ENCODE results near the gene NDUFA7. TPM values are rescaled to one million over a fixed set of nuclear protein-coding genes. Genes with fewer than 3 reads are reported as not detected.
"Not testable (repeated sequence)": the region's sequence is repeated elsewhere in the genome, so short reads cannot be mapped to it uniquely, and the experiment has no call there.

The NDUFA7 gene
- total RNA-seq, 1 donor from 2014 or later, result 77.9 TPM

DNA sequence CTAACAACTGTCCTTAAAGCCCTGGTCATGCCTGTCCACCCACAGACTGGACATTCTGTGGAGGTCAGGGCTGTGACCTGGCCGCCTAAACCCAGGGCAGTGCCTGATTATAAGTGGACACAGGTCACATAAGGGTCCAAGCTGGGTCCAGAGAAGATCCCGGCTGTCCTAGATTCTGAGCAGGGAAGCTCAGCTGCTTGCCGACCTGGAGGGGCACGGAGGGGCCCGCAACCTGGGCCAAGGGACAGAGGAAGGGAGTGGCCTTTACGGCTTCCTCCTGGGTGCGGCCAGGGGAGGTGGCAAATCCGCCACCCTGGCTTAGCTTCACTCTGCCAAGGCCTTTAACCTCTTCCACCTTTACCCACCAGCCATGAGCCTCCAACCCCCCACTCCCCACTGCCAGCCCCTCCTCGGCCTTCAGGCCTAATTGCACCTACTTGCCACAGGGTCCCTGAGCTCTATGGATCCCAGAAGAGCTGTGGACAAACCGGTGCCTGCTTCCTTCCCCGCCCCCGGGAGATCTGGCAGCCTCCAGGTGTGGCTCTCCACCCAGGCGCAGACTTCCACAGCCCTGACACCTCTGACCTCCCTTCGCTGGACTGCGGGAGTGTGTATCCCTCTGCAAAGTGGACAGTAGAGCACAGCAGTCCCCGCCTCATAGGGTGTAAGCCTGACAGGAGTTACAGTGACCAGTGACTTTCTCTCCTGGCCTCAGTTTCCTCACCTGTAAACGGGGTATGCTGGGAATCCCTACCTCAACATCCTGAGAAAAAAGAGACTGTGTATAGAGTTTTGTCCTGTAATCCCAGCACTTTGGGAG is 14.7 kb downstream of the NDUFA7 start:
- no peak for DNase-seq (ENCODE audit: low read depth)
- TF ChIP-seq, protein P1, sequence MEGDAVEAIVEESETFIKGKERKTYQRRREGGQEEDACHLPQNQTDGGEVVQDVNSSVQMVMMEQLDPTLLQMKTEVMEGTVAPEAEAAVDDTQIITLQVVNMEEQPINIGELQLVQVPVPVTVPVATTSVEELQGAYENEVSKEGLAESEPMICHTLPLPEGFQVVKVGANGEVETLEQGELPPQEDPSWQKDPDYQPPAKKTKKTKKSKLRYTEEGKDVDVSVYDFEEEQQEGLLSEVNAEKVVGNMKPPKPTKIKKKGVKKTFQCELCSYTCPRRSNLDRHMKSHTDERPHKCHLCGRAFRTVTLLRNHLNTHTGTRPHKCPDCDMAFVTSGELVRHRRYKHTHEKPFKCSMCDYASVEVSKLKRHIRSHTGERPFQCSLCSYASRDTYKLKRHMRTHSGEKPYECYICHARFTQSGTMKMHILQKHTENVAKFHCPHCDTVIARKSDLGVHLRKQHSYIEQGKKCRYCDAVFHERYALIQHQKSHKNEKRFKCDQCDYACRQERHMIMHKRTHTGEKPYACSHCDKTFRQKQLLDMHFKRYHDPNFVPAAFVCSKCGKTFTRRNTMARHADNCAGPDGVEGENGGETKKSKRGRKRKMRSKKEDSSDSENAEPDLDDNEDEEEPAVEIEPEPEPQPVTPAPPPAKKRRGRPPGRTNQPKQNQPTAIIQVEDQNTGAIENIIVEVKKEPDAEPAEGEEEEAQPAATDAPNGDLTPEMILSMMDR (conservative IDR thresholded peaks at IDR 0.05; ENCODE audit: low read depth, low read length), result no peak
- no peak overlapping the region for H3K4me3 ChIP-seq (ENCODE audit: low read depth, low read length)

DNA sequence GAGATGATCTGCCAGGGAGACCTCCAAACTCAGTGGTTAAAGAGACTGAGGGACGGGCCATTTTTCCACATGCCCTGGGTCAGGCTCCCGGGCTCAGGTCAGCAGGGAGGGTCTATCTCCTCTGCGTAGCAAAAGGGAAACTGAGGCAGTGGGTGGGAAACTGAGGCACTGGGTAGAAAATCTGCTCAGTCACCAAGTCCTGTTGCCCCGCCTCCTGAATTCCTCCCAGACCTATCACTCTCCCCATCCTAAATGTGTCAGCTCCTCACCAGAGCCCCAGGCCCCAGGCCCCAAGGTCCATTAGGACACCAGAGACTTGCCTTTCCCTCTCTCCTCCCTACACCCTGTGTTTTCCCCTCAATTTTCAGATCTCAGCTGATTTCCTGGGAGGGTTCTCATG is 15.4 kb downstream of the NDUFA7 start:
- DNase-seq (ENCODE audit: low read depth), result no peak
- H3K4me3 ChIP-seq (ENCODE audit: low read depth, low read length), result no peak overlapping the region
- TF ChIP-seq, protein P1 (conservative IDR thresholded peaks at IDR 0.05; ENCODE audit: low read depth, low read length), result no peak

DNA sequence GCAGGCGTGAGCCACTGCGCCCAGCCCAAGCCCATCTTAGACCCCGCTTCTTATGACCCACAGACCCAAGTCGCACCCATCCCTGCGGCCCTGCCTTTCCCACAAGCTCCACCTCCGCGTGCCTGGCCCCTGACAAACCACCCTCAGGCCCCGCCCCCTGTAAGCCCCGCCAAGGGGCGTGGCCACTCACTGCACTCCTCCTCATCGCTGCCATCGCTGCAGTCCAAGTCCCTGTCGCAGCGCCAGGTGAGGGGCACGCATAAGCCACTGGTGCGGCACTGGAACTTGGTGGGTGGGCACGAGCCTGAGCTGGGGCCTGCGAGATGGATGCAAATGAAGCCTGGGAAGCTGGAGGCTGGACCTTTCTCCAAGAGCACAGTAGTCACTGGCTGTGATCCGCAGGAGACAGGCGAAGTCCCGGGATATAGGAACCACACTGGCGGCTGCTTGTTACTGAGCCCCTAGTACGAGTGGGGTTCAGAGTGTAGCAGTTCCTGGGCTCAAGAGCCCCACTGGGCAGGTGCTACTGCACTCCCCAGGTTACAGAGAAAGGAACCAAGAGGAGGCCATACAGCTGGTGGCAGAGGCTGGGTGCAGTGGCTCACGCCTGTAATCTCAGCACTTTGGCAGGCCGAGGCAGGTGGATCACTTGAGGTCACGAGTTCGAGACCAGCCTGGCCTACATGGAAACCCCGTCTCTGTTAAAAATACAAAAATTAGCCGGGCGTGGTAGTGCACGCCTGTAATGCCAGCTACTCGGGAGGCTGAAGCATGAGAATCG is 16.1 kb downstream of the NDUFA7 start:
- no peak for DNase-seq (ENCODE audit: low read depth)
- TF ChIP-seq, protein P1 (conservative IDR thresholded peaks at IDR 0.05; ENCODE audit: low read depth, low read length), result no peak
- H3K4me3 ChIP-seq (ENCODE audit: low read depth, low read length), result no peak overlapping the region

DNA sequence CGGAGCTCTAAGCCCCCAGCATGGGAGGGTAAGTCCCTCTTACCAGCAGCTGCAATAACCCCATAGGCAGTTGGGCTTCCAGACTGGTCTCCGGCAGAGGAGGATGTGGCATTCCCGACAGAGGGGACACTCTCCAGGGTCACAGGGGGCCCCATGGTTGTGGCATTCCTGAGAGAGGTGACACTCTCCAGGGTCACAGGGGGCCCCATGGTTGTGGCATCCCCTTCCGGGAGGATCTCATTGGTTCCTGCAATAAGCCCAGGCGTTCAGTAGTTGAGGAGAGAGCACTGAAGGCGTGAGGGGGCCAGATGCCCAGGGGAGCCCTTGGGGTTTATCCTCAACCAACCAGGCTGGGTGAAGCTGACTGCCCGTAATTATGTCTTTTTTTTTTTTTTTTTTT is 18.4 kb downstream of the NDUFA7 start:
- no peak overlapping the region for H3K4me3 ChIP-seq (ENCODE audit: low read depth, low read length)
- TF ChIP-seq, protein P1 (conservative IDR thresholded peaks at IDR 0.05; ENCODE audit: low read depth, low read length), result no peak
- DNase-seq (ENCODE audit: low read depth), result no peak

DNA sequence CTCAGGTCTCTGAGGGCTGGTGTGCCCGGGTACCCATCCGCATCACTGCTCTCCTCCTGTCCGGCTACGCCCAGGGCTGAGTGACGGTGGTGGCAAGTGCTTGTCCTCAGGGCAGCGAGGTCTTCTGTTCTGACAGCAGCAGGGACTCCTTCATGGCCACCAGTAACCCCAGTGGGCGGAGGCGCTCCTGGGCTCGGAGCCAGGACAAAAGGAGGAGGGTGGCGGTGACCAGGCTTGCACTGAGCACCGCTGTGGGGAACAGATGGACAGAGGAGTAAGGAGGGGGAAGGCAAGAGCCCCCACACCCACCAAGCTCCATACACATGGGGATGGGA is 18.9 kb downstream of the NDUFA7 start:
- no peak overlapping the region for H3K4me3 ChIP-seq (ENCODE audit: low read depth, low read length)
- TF ChIP-seq, protein P1 (conservative IDR thresholded peaks at IDR 0.05; ENCODE audit: low read depth, low read length), result no peak
- no peak for DNase-seq (ENCODE audit: low read depth)

DNA sequence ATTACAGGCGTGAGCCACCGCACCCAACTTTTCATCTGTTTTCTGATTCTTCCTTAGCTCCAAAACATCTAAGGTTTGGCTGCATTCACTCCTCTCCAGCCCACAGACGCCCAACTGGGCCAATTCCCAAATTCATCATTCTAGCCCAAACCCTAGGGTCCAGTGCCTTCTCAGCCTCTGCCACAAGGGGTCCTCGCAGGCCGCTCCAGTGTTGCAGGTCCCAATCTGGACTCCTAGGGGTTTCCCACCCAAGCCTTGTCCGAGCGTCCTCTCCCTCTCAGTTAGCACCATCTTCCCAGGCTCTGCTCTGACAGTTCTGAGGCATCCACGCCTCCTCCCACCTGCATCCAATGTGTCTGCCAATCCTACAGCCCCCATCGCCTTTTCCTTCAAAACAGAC is 29.8 kb downstream of the NDUFA7 start:
- DNase-seq (ENCODE audit: low read depth); H3K4me3 ChIP-seq (ENCODE audit: low read depth, low read length): not testable (repeated sequence)

DNA sequence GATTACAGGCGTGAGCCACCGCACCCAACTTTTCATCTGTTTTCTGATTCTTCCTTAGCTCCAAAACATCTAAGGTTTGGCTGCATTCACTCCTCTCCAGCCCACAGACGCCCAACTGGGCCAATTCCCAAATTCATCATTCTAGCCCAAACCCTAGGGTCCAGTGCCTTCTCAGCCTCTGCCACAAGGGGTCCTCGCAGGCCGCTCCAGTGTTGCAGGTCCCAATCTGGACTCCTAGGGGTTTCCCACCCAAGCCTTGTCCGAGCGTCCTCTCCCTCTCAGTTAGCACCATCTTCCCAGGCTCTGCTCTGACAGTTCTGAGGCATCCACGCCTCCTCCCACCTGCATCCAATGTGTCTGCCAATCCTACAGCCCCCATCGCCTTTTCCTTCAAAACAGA is 44.7 kb downstream of the NDUFA7 start:
- not testable (repeated sequence) for DNase-seq (ENCODE audit: low read depth); H3K4me3 ChIP-seq (ENCODE audit: low read depth, low read length)

DNA sequence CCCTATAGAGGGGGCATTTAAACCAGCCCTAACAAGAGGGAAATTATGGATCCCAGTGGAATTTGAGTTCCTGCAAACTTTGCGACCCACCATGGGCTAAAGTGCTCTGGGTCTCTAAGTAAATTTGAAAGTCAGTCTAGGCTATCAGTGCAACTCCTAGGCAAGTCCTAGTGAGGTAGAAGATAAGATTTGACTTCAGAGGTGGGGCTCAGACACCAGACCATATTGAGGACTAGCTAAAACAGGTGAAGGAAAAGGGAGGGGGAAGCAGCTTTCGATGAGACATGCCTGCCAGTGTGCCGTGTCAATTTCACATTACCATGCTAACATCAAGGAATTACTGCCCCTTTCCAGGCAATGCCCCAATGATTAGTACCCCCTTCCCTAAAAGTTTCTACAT is 51.5 kb downstream of the NDUFA7 start:
- TF ChIP-seq, protein P1 (conservative IDR thresholded peaks at IDR 0.05; ENCODE audit: low read depth, low read length), result no peak
- DNase-seq (ENCODE audit: low read depth), result no peak
- no peak overlapping the region for H3K4me3 ChIP-seq (ENCODE audit: low read depth, low read length)
